ENCODE data around the gene RERE.
"Not testable (repeated sequence)": the region's sequence is repeated elsewhere in the genome, so short reads cannot be mapped to it uniquely, and the experiment has no call there.

DNA sequence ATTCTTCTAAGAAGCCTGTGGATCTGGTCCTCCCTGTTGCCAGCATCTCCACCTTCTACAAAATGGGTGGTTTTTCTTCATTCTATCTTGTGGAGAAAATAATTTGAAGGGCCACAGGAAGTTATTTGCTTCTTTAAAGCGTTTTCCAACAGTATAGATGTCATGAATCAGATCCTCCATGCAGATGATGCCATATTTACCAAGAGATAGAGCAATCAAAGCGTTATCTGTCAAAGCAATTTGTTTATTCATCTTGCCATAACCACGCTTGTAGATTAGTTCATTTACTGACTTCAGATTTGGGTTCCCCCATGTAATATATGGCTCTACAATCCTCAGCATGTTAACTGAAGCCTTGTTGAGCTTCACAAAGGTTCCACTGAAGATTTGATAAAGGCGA, 31.2 kb downstream of the RERE start:
- TF ChIP-seq, protein P1, sequence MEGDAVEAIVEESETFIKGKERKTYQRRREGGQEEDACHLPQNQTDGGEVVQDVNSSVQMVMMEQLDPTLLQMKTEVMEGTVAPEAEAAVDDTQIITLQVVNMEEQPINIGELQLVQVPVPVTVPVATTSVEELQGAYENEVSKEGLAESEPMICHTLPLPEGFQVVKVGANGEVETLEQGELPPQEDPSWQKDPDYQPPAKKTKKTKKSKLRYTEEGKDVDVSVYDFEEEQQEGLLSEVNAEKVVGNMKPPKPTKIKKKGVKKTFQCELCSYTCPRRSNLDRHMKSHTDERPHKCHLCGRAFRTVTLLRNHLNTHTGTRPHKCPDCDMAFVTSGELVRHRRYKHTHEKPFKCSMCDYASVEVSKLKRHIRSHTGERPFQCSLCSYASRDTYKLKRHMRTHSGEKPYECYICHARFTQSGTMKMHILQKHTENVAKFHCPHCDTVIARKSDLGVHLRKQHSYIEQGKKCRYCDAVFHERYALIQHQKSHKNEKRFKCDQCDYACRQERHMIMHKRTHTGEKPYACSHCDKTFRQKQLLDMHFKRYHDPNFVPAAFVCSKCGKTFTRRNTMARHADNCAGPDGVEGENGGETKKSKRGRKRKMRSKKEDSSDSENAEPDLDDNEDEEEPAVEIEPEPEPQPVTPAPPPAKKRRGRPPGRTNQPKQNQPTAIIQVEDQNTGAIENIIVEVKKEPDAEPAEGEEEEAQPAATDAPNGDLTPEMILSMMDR (IDR thresholded peaks at IDR 0.05; ENCODE audit: insufficient read depth, low read length, poor library complexity, severe bottlenecking) = not testable (repeated sequence)
- TF ChIP-seq EZH2phosphoT487 (conservative IDR thresholded peaks at IDR 0.05; ENCODE audit: low read length) = not testable (repeated sequence)

All from SU-DHL-6 (cell line).